ENCODE data around the gene ZHX3. TPM values are rescaled to one million over a fixed set of nuclear protein-coding genes. Genes with fewer than 3 reads are reported as not detected.

The ZHX3 gene
- total and polyA plus RNA-seq, 10 of the 15 experiments (the other 5 are each of a cell fraction or from before 2014, with no cell fraction given): 1.3 to 14.0 (median 5.0) TPM

DNA sequence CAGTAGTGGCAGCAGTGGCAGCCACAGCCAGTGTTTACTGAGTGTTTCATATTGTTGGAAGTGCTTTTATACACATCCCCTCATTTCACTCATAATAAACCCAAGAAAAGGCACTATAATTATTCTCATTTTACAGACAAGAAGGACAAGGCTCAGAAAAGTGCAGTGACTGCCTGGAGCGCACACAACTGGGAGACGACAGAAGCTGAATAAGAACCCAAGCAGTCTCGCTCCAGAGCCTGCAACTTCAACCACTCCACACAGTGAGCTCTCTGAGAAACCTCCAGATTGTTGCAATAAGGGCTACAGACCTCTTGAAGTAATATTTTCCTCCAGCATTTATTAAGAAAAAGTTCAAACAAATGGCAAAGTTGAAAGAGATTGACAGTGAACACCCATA lies 103.3 kb downstream of the ZHX3 start (continued):
- TF ChIP-seq IRF4 (IDR thresholded peaks at IDR 0.05; ENCODE audit: low read depth, low read length): no peak
- TF ChIP-seq TBL1XR1 (IDR thresholded peaks at IDR 0.05; ENCODE audit: low read depth, low read length): no peak

DNA sequence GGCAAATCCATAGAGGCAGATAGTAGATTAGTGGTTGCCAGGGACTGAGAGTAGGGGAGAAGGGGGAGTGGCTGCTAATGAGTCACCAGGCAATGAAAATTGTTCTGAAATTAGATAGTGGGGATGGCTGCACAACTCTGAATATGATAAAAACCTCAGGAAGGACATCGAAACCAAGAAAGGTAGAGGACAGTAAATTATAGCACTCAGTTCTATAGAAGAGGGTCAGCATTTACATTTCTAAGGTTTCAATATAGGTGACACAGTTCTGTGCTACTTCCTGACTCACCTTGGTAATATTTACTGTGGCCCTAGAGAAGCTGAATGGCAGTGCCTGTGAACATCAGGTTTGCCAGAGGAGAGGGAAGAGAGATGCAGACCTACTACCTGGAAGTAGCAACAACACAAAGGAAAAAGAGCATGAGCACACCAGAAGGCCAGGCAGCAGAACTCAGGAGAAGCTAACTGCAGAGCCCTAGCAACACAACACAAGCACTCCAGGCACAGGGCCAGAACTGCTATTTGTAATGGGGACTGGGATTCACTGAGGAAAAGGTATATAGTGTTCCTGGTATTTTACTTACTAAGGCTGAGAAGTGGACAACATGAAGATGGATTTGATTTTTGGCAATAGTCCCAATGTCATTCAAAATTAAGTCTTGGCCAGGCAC lies 104.2 kb downstream of the ZHX3 start:
- Histone ChIP-seq H3K9ac (ENCODE audit: control insufficient read depth, insufficient read depth, low read length) (no peak overlapping the region), H3K27ac (ENCODE audit: control insufficient read depth, insufficient read depth) (no peak overlapping the region), H3K4me2 (ENCODE audit: control insufficient read depth, insufficient read depth) (no peak overlapping the region), H3K27me3 (replicated peaks in 1 of 2; ENCODE audit: control insufficient read depth in 2 of 2, insufficient read depth in 2 of 2, low read length in 1 of 2) (no peaks in the 10 kb centered on the region), H3K36me3 (ENCODE audit: control insufficient read depth in 2 of 2, insufficient read depth in 2 of 2, low read length in 1 of 2) (no peaks in the 10 kb centered on the region), H3K4me3 (no peak overlapping the region), H3K9me3 (replicated peaks; ENCODE audit: control insufficient read depth, insufficient read depth, low read length) (no peaks in the 10 kb centered on the region), H4K20me1 (ENCODE audit: control insufficient read depth, insufficient read depth) (no peaks in the 10 kb centered on the region), H2AFZ (ENCODE audit: control insufficient read depth, low read depth, low read length) (no peak overlapping the region), H3K79me2 (ENCODE audit: control insufficient read depth, insufficient read depth, low read length) (no peaks in the 10 kb centered on the region), H3K4me1 (ENCODE audit: control insufficient read depth, insufficient read depth, low read length) (no peaks in the 10 kb centered on the region)
- BruUV-seq (replicated peaks): no TSS peak
- in situ Hi-C loops (cut with MboI) (no loop called here), intact Hi-C loops (cut with micrococcal nuclease; ENCODE audit: unreplicated experiment) (no loop called here)
- DNase-seq (ENCODE audit: low read depth, low spot score): no peak
- POLR2A ChIA-PET: no interaction called here
- SMC1A ChIA-PET (ENCODE audit: uncharacterized antibody, unreplicated experiment): no interaction called here
- WGBS (ENCODE audit: insufficient coverage, insufficient replicate concordance, low lambda C conversion rate, missing lambda C conversion rate): 94% methylated on average over 1 of the region's 1 CpG
- TF ChIP-seq EED (IDR thresholded peaks at IDR 0.05; ENCODE audit: low read depth) (no peak), TCF12 (IDR thresholded peaks at IDR 0.05; ENCODE audit: low read depth, low read length) (no peak), SREBF2 (IDR thresholded peaks at IDR 0.05; ENCODE audit: low read length) (no peak), CEBPB (IDR thresholded peaks at IDR 0.05; ENCODE audit: borderline replicate concordance in 1 of 2, low read depth in 2 of 2, low read length in 2 of 2) (no peak), RELA (IDR thresholded peaks at IDR 0.05; ENCODE audit: borderline replicate concordance, partially characterized antibody) (no peak), ZNF274 (IDR thresholded peaks at IDR 0.05; ENCODE audit: insufficient read depth, insufficient read length) (no peak), YY1 (IDR thresholded peaks at IDR 0.05; ENCODE audit: low read depth, low read length) (no peak), CHD2 (IDR thresholded peaks at IDR 0.05; ENCODE audit: borderline replicate concordance, low read depth, low read length) (no peak), FOS (IDR thresholded peaks at IDR 0.05; ENCODE audit: borderline replicate concordance, extremely low read depth, insufficient read length) (no peak), NFXL1 (IDR thresholded peaks at IDR 0.05; ENCODE audit: borderline replicate concordance) (no peak)
- TF ChIP-seq, protein P1, sequence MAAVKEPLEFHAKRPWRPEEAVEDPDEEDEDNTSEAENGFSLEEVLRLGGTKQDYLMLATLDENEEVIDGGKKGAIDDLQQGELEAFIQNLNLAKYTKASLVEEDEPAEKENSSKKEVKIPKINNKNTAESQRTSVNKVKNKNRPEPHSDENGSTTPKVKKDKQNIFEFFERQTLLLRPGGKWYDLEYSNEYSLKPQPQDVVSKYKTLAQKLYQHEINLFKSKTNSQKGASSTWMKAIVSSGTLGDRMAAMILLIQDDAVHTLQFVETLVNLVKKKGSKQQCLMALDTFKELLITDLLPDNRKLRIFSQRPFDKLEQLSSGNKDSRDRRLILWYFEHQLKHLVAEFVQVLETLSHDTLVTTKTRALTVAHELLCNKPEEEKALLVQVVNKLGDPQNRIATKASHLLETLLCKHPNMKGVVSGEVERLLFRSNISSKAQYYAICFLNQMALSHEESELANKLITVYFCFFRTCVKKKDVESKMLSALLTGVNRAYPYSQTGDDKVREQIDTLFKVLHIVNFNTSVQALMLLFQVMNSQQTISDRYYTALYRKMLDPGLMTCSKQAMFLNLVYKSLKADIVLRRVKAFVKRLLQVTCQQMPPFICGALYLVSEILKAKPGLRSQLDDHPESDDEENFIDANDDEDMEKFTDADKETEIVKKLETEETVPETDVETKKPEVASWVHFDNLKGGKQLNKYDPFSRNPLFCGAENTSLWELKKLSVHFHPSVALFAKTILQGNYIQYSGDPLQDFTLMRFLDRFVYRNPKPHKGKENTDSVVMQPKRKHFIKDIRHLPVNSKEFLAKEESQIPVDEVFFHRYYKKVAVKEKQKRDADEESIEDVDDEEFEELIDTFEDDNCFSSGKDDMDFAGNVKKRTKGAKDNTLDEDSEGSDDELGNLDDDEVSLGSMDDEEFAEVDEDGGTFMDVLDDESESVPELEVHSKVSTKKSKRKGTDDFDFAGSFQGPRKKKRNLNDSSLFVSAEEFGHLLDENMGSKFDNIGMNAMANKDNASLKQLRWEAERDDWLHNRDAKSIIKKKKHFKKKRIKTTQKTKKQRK (IDR thresholded peaks at IDR 0.05; ENCODE audit: low read depth, low read length): no peak
- TF ChIP-seq, protein P2, sequence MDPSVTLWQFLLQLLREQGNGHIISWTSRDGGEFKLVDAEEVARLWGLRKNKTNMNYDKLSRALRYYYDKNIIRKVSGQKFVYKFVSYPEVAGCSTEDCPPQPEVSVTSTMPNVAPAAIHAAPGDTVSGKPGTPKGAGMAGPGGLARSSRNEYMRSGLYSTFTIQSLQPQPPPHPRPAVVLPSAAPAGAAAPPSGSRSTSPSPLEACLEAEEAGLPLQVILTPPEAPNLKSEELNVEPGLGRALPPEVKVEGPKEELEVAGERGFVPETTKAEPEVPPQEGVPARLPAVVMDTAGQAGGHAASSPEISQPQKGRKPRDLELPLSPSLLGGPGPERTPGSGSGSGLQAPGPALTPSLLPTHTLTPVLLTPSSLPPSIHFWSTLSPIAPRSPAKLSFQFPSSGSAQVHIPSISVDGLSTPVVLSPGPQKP (IDR thresholded peaks at IDR 0.05; ENCODE audit: low read depth, low read length): no peak
- TF ChIP-seq, protein P3, sequence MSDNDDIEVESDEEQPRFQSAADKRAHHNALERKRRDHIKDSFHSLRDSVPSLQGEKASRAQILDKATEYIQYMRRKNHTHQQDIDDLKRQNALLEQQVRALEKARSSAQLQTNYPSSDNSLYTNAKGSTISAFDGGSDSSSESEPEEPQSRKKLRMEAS (IDR thresholded peaks at IDR 0.05; ENCODE audit: low read depth, low read length): no peak
- no peak for FAIRE-seq
- no peak for ATAC-seq
- CTCF ChIA-PET: interaction anchor here (0.9 to 1.2 kb wide), 2 partner anchors 18 to 100 kb away, joined by 3 read pairs; no protein-coding TSS in a partner anchor
- RAD21 ChIA-PET (ENCODE audit: unreplicated experiment): no interaction called here
